ACHN (cell line): Measurements from ENCODE around the gene UPK3BL2.
"Not testable (repeated sequence)": the region's sequence is repeated elsewhere in the genome, so short reads cannot be mapped to it uniquely, and the experiment has no call there.

Source experiments
- DNase-seq: peaks from one replicate; pipeline ENCODE4 v3.0.0-alpha.2; 2015
- in situ Hi-C: cut with HindIII; loops from 2 replicates; pipeline ENCODE4 v1.10.0; 2017; ENCODE audit warnings: low sequenced_read_pairs, low pct_ligation_motif_present, low pct_unique_long_range_greater_than_20kb

UPK3BL2 gene, protein sequence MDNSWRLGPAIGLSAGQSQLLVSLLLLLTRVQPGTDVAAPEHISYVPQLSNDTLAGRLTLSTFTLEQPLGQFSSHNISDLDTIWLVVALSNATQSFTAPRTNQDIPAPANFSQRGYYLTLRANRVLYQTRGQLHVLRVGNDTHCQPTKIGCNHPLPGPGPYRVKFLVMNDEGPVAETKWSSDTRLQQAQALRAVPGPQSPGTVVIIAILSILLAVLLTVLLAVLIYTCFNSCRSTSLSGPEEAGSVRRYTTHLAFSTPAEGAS

DNA sequence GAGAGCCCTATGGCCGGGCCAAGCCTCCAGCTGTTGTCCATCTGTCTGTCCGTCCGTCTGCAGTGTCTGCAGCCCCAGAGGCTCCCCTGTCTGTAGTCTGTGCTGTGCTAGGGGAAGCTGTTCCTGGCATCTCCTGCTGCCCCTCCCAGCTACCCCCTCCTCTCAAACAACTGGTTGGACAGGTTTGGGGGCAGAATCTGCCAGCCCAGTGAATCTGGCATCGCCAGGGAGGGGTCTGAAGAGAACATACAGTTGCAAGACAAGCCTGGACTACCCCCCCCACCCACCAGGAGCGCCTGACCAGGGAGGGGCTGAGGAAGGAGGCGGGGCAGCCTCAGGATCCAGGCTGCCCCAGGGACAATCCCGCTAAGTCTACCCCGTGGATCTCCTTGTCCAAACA is at the start of gene UPK3BL2:
UPK3BL2 (minus strand) TSS at position 101 of the 400 bp plus-strand sequence; CDS start at position 41, 60 bp downstream.
- DNase-seq, in situ Hi-C loops: not testable (repeated sequence)

GRCh38 chr7:102592477-102593019 is 49.1 kb upstream of the UPK3BL2 start:
- in situ Hi-C loops, DNase-seq: not testable (repeated sequence)

DNA sequence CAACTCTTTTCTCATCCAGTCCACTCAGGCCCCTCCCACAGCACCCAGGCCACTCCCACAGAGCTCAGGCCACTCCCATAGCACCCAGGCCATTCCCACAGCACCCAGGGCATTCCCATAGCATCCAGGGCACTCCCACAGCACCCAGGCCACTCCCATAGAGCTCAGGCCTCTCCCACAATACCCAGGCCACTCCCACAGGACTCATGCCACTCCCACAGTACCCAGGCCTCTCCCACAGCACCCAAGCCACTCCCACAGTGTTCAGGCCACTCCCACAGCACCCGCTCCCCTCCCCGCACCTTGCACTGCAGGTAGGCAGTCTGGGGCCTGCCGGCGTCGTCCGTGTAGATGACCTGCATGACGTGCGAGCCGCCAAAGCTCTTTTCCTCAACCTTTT is 46.4 kb upstream of the UPK3BL2 start:
- in situ Hi-C loops, DNase-seq: not testable (repeated sequence)

DNA sequence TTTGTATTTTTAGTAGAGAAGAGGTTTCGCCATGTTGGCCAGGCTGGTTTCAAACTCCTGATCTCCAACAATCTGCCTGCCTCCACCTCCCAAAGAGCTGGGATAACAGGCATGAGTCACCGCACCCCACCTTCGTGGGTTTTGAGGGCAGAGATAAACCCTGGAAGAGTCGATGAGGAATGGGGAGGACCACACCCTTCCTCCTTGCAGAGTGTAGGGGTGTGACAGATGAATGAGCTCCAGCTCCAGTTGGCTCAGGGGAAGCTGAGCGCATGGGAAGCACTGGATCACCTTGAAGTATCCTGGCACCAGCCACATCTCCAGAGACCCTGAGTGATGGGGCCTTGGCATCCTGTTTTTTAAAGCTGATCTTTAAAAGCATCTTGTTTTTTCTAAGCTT is 40.0 kb upstream of the UPK3BL2 start:
- in situ Hi-C loops, DNase-seq: not testable (repeated sequence)

DNA sequence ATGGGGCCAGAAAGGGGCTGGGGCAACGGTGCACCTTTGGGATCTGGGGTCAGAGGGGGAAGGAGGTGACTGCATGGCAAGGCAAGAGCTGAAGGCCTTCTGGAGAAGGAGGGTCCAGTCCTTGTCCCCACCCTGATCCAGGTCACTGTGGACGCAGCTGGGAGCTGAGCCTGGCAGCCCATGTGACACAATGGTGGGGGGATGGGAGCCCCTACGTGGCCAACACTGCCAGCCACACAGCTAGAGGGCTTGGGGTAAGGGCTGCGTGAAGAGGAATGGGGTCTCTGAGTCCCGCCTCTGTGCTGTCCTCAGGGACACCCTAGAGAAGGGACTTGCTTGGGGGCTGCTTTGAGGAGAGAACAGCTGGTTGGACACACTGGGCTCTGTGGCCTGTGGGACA is 38.2 kb upstream of the UPK3BL2 start:
- DNase-seq, in situ Hi-C loops: not testable (repeated sequence)

DNA sequence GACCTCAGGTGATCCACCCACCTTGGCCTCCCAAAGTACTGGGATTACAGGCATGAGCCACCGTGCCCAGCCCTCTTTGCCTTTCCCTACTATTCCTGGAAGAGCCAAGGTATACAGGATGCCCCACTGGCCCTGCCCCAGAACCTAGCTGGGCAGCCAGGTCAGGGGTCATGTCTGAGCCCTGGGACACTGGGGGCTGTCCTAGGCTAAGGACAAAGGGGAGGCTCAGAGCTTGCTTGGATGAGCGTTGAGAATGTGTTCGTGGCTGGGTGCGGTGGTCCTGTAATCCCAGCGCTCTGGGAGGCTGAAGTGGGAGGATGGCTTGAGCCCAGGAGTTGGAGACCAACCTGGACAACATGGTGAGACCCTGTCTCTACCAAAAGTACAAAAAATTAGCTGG is 35.0 kb upstream of the UPK3BL2 start:
- in situ Hi-C loops, DNase-seq: not testable (repeated sequence)

DNA sequence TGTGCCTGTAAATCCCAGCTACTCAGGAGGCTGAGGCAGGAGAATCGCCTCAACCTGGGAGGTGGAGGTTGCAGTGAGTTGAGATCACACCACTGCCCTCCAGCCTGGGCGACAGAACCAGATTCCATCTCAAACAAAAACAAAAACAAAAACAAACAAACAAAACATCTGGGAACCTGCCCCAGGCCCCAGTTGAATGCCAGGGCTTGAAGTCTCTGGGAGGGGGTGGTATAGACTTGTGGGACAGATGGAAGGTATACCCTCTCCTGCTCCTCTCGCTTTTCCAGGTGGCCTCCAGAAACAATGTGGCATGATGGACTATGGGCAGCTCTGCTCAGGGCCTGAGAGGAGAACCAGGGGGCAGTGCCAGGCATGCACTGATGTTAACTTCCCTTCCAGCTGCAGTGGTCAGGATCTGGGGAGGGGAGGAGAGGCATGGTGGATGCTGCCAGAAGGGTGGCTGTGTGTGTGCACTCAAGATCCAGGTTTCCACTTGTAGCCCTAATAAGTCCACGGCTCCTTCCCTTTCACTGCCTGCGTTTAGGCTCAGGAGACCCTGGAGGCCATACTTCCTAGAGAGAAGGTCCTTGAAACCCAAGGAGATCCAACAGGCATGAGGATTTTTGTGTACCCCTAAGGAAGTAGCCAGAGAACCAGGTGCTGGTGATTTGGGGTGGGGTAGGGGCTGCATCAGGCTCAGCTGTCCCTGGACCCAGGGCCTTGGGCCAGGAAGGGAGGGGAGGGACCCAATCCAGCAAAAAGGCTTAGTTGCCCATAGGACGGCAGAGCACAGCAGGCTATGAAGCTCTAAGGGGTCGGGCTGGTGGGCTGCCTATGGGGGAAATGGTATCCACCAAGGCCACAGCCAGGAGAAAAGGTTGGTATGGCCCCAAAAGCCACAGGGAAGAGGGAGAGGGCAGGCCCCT is 34.1 kb upstream of the UPK3BL2 start:
- in situ Hi-C loops, DNase-seq: not testable (repeated sequence)

- in situ Hi-C loops, DNase-seq: not testable (repeated sequence)
Measured at GRCh38 chr7:102576363-102576762, 32.9 kb upstream of the UPK3BL2 start.

- DNase-seq, in situ Hi-C loops: not testable (repeated sequence)
Measured at GRCh38 chr7:102574607-102575006, 31.1 kb upstream of the UPK3BL2 start.

DNA sequence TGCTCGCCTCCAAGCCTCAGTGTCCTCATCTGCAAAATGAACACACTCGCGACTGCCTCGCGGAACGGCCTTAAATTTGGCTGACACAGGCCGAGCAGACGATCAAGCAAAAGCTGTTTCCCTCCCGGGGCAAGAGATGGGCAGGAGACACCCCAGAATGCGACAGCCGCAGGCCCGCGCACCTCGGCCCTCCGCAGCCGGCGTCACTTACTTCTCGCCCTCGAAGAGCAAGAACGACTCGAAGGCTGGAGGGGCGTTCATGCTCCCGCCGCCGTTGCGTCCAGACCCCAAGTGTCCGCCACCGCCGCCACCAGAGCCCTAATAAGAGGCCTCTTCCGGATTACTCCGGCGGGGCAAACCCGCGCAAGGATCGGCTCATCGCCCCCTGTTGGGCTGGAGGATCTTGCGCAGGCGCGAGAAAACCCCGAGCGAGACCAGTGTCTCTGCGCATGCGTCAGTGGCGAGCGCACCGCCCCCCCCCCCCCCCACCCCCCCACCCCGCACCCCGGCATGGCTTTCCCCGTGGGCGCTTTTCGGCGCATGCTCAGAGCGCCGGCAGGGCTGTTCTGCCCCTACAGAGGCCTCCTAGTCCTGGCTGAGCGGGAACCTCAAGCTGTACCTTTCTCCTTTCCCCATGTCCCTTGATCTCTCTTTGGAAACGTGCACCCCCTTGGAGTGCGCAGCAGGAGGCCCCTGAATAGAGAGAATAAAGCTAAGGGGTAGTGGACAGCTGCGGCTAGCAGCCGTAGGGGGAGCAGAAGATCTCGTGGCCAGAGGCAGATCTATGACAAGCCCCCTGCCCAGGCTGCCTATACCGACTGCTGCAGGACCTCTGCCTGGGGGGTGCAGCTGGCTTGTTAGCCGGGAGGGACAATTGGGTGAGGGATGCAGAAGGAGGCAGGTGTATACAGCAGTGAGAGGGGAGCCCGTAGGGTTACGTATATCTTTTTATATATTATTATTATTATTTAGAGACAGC is 29.1 kb upstream of the UPK3BL2 start, which contains the start of gene POLR2J3:
POLR2J3 (minus strand) TSS at position 323 of the 979 bp plus-strand sequence; CDS start at position 261, 62 bp downstream.
- in situ Hi-C loops, result not testable (repeated sequence)
- peak; percentile 94 for DNase-seq

DNA sequence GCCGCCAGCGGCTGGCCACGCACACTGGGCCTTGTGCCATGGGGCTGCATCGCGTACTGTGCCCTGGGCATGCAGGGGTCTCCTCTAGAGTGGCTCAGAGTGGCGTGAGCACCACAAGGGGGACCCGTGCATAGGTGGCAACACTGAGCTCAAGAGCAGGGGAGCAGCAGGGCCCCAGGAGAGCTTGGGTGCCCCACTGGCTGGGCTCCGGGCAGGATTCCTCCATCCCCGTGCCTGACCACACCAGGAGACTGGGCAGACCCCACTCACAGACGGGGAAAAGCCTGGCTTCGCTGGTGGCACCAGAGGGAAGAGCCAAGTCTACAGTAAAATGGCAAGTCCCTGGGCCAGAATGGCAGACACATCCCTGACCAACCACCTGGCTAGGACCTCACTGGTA is 25.1 kb upstream of the UPK3BL2 start:
- DNase-seq, in situ Hi-C loops: not testable (repeated sequence)

DNA sequence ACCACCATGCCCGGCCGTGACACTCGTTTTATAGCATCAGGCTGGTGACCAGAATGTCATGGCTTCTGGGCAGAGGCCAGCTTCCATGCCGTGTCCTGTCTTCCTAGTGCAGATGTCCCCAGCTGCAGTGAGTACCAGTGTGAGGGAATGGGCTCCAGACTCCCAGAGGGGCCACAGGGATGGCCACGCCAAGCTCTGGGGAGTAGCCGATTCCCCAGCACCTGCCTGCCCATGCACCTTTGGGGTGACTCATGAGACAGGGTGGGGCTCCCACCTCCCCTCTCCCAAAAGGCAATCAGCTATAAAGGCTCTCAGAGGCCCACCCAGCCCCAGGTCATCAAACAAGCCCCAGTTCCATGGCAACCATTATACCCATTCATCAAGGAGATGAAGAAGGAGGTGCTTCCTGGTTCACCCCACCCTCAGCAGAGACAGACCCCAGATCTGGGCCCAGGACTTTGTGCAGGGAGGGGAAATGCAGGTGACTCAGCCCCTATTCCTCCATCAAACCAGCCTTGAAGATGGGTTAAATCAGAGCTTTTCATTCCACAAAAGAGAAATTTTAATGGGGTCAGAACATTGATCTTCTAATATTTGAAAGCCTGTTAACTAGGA is 7.4 kb upstream of the UPK3BL2 start, which contains the start of gene SPDYE2:
SPDYE2 (plus strand) TSS at position 419 of the 615 bp plus-strand sequence. CDS start 2,030 bp downstream, outside the sequence.
- in situ Hi-C loops, DNase-seq: not testable (repeated sequence)

GRCh38 chr7:102546353-102546752 is 2.9 kb upstream of the UPK3BL2 start:
- DNase-seq, in situ Hi-C loops: not testable (repeated sequence)

GRCh38 chr7:102545288-102545687 is 1.8 kb upstream of the UPK3BL2 start:
- in situ Hi-C loops, DNase-seq: not testable (repeated sequence)

DNA sequence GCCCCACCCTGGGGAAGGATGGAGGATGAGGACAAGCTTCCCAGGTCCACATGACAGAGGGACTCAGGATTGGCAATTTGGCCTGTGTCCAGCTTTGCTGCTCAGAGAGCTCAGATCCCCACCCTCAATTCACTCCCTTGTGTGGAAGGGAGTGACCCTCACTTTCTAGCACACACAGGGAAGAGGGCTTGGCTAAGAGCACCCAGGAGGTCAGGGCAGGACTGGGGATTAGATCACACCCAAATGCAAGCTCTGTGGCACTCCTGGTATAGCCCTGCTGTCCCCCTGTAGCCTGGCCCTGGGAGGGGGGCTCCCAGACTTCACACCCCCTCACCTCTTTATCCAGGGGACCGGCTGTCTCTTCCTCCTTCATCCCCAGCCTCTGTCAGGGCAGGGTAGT is 876 bp upstream of the UPK3BL2 start:
- DNase-seq, in situ Hi-C loops: not testable (repeated sequence)

- in situ Hi-C loops, DNase-seq: not testable (repeated sequence)
Measured at GRCh38 chr7:102542771-102543170, 725 bp downstream of the UPK3BL2 start.

DNA sequence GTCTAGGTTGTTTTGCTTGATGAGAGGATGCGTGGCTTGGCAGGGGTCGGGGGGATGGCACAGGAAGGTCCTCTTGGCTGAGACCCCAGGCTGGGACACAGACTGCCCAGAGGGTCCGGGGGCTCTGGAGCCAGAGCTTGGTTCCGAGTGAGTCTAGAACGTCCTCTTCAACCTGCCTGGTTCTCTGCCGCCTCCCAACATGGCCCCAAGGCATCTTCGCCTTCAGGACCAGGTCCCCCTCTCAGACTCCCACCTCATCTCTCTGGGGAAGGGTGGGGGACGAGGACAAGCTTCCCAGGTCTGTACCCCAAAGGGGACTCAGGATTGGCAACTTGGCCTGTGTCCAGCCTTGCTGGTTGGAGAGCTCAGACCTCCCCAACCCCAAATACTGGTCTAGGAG is 1.4 kb downstream of the UPK3BL2 start:
- in situ Hi-C loops, DNase-seq: not testable (repeated sequence)
